ENCODE data around the gene KCNK6.

DNA sequence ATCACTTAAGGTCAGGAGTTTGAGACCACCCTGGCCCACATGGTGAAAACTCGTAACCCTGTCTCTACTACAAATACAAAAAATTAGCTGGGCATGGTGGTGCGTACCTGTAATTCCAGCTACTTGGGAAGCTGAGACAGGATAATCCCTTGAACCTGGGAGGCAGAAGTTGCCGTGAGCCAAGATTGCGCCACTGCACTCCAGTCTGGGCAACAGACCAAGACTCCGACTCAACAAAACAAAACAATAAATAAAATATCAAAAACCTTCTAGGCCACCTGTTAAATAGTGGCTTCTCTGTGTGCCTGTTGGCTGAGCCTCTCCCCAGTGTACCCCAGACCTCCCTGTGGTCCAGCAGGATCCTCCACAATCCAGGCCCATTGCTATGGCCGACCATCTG, 51.4 kb downstream of the KCNK6 start:
- TF ChIP-seq CTCF (IDR thresholded peaks at IDR 0.05) (no peak), POLR2AphosphoS5 (IDR thresholded peaks at IDR 0.05; ENCODE audit: insufficient read depth in 1 of 2, low read depth in 1 of 2) (no peak), POLR2A (IDR thresholded peaks at IDR 0.05) (no peak)
